ENCODE measurements around the gene KCNJ10.

KCNJ10 gene

DNA sequence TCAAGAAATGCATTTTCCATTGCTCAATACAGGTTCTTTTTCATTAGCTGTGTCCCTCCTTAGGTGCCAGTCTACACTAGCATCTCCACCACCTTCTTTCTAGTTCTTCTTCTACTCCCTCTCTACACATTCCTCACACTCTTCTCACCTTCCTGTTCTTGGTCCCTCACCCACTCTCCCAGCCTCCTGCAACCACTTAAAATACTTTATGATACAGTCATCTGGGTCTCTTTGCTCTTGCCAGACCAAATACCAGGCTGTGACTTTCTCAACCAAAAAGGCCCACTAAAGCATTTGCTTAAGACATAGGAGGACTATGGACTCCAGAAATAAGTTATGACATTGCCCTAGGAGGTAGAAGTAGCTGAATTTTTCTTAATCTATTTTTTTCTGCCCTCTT lies 73.3 kb downstream of the KCNJ10 start:
- H3K4me3 ChIP-seq (ENCODE audit: low read depth, low read length), result no peak overlapping the region
- POLR2A ChIA-PET, result interaction anchor here (0.9 kb wide), 1 partner anchor 19 kb away, joined by 5 read pairs; no protein-coding TSS in a partner anchor
- no peaks in the 10 kb centered on the region for H3K36me3 ChIP-seq (ENCODE audit: control insufficient read depth in 2 of 2, insufficient read depth in 1 of 2, low read length in 2 of 2)
- no peaks in the 10 kb centered on the region for H3K4me1 ChIP-seq (ENCODE audit: control insufficient read depth, insufficient read depth, low read length)
- no peaks in the 10 kb centered on the region for H3K9me3 ChIP-seq (ENCODE audit: control insufficient read depth, insufficient read depth, low read depth, low read length)
- no peak for TF ChIP-seq EGR2 (tag by site-specific recombination; IDR thresholded peaks at IDR 0.05; ENCODE audit: low read depth)
- no peak for TF ChIP-seq ZBTB21 (tag by site-specific recombination; IDR thresholded peaks at IDR 0.05)
- no peak for TF ChIP-seq ZNF660 (tag by site-specific recombination; IDR thresholded peaks at IDR 0.05)
- TF ChIP-seq ZNF239 (tag by site-specific recombination; IDR thresholded peaks at IDR 0.05), result no peak
- no peak for TF ChIP-seq ZNF335 (tag by site-specific recombination; conservative IDR thresholded peaks at IDR 0.05)
- no peak for TF ChIP-seq ZNF404 (tag by site-specific recombination; IDR thresholded peaks at IDR 0.05)
- TF ChIP-seq ZNF324 (tag by site-specific recombination; IDR thresholded peaks at IDR 0.05), result no peak
- no peak for TF ChIP-seq KLF9 (tag by site-specific recombination; IDR thresholded peaks at IDR 0.05; ENCODE audit: low read depth)
- TF ChIP-seq ZFHX2 (tag by site-specific recombination; conservative IDR thresholded peaks at IDR 0.05), result no peak
- TF ChIP-seq OVOL3 (tag by site-specific recombination; IDR thresholded peaks at IDR 0.05), result no peak
- TF ChIP-seq ZNF571 (tag by site-specific recombination; IDR thresholded peaks at IDR 0.05), result no peak
- TF ChIP-seq ZNF202 (tag by site-specific recombination; IDR thresholded peaks at IDR 0.05; ENCODE audit: borderline replicate concordance), result no peak
- TF ChIP-seq ZNF624 (tag by site-specific recombination; IDR thresholded peaks at IDR 0.05), result no peak
- TF ChIP-seq ZNF76 (tag by site-specific recombination; IDR thresholded peaks at IDR 0.05; ENCODE audit: borderline replicate concordance, low read depth), result no peak
- H3K27ac ChIP-seq (ENCODE audit: extremely low read depth, low read depth, low read length), result no peak overlapping the region
- CTCF ChIA-PET, result interaction anchor here (0.7 to 4.9 kb wide), 2 partner anchors 10 to 13 kb away, joined by 3 to 40 read pairs; no protein-coding TSS in a partner anchor

DNA sequence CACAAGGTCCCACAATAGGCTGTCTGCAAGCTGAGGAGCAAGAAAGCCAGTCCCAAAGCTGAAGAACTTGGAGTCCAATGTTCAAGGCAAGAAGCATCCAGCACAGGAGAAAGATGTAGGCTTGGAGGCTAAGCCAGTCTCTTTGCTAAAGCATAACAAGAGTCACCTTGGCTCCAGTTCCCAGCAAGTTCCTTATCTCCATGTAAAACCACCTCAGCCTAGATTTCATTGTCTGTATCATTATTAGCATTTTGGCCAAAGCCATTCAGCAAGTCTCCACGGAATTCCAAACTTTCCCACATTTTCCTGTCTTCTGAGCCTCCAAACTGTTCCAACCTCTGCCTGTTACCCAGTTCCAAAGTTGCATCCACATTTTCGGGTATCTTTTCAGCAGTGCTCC lies 75.1 kb downstream of the KCNJ10 start:
- ChIA-PET POLR2A (no interaction called here), CTCF (interaction anchor here (0.6 to 4.9 kb wide), 3 partner anchors 8 to 51 kb away, joined by 4 to 40 read pairs (median 4); no protein-coding TSS in a partner anchor)
- H3K27ac ChIP-seq (ENCODE audit: extremely low read depth, low read depth, low read length), result no peak overlapping the region
- TF ChIP-seq IKZF3 (tag by site-specific recombination; IDR thresholded peaks at IDR 0.05) (no peak), HOXC10 (CRISPR knock-in tag; IDR thresholded peaks at IDR 0.05) (no peak), ZNF596 (tag by site-specific recombination; IDR thresholded peaks at IDR 0.05) (no peak), ZFP41 (tag by site-specific recombination; IDR thresholded peaks at IDR 0.05; ENCODE audit: borderline replicate concordance) (no peak), ZNF23 (tag by site-specific recombination; IDR thresholded peaks at IDR 0.05; ENCODE audit: borderline replicate concordance) (no peak), ZBTB48 (tag by site-specific recombination; IDR thresholded peaks at IDR 0.05) (no peak), ZNF561 (tag by site-specific recombination; IDR thresholded peaks at IDR 0.05; ENCODE audit: borderline replicate concordance) (no peak), ZNF791 (tag by site-specific recombination; IDR thresholded peaks at IDR 0.05) (no peak), ZNF133 (tag by site-specific recombination; IDR thresholded peaks at IDR 0.05) (no peak), ZNF114 (tag by site-specific recombination; IDR thresholded peaks at IDR 0.05) (no peak)
- TF ChIP-seq, protein P1, sequence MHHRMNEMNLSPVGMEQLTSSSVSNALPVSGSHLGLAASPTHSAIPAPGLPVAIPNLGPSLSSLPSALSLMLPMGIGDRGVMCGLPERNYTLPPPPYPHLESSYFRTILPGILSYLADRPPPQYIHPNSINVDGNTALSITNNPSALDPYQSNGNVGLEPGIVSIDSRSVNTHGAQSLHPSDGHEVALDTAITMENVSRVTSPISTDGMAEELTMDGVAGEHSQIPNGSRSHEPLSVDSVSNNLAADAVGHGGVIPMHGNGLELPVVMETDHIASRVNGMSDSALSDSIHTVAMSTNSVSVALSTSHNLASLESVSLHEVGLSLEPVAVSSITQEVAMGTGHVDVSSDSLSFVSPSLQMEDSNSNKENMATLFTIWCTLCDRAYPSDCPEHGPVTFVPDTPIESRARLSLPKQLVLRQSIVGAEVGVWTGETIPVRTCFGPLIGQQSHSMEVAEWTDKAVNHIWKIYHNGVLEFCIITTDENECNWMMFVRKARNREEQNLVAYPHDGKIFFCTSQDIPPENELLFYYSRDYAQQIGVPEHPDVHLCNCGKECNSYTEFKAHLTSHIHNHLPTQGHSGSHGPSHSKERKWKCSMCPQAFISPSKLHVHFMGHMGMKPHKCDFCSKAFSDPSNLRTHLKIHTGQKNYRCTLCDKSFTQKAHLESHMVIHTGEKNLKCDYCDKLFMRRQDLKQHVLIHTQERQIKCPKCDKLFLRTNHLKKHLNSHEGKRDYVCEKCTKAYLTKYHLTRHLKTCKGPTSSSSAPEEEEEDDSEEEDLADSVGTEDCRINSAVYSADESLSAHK (tag by site-specific recombination; IDR thresholded peaks at IDR 0.05), result no peak
- TF ChIP-seq, protein P2, sequence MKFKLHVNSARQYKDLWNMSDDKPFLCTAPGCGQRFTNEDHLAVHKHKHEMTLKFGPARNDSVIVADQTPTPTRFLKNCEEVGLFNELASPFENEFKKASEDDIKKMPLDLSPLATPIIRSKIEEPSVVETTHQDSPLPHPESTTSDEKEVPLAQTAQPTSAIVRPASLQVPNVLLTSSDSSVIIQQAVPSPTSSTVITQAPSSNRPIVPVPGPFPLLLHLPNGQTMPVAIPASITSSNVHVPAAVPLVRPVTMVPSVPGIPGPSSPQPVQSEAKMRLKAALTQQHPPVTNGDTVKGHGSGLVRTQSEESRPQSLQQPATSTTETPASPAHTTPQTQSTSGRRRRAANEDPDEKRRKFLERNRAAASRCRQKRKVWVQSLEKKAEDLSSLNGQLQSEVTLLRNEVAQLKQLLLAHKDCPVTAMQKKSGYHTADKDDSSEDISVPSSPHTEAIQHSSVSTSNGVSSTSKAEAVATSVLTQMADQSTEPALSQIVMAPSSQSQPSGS (tag by site-specific recombination; IDR thresholded peaks at IDR 0.05; ENCODE audit: low read depth), result no peak
- no peaks in the 10 kb centered on the region for H3K9me3 ChIP-seq (ENCODE audit: control insufficient read depth, insufficient read depth, low read depth, low read length)
- no peaks in the 10 kb centered on the region for H3K36me3 ChIP-seq (ENCODE audit: control insufficient read depth in 2 of 2, insufficient read depth in 1 of 2, low read length in 2 of 2)
- H3K4me3 ChIP-seq (ENCODE audit: low read depth, low read length), result no peak overlapping the region
- no peaks in the 10 kb centered on the region for H3K4me1 ChIP-seq (ENCODE audit: control insufficient read depth, insufficient read depth, low read length)
